ENCODE data around the gene DUOX1.
"Not testable (repeated sequence)": the region's sequence is repeated elsewhere in the genome, so short reads cannot be mapped to it uniquely, and the experiment has no call there.

The DUOX1 gene

DNA sequence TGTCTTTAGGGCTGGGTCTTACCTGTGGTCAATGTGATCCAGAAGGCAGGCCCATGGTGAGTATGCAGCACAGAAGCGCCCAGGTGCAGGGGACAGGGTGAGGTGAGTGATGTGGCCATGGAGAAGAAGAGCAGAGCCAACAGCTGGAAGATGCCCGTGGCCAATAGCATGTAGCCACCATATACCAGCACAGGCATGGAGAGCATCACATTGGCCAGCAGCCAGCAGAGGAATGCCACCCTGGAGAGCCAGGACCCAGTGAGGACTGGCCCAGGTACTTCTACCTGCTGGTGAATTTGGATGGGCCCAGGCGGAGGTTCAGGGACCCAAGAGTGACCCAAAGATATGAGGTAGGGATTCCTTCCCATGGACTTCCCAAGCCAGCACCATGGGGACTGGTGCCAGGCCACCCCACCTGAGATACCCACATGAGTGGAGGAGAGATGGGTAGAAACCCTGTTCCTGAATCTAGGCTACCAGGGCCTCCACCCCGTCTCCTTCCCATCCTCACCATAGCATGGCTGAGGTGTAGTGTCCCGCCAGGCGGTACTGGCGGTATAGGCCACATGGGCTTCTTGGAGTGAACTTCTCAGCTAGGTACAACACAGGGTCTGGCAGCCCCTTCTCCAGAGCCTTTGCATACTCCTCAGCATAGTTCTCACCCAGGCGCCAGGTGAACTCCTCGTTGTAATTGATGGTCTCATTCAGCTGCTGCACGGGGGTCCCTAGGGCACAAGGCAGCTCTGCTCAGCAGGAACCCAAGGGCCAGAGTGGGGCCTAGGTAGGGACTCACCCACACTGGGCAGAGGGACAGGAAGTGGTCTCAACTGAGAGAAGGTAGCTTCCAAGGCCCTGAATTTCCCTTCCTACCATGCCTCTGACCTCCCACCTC is 9.5 kb upstream of the DUOX1 start:
- in situ Hi-C loops (cut with MboI; ENCODE audit: low sequenced_read_pairs) = no loop called here

GRCh38 chr15:45121020-45121419 is 8.8 kb upstream of the DUOX1 start:
- in situ Hi-C loops (cut with MboI; ENCODE audit: low sequenced_read_pairs) = no loop called here

DNA sequence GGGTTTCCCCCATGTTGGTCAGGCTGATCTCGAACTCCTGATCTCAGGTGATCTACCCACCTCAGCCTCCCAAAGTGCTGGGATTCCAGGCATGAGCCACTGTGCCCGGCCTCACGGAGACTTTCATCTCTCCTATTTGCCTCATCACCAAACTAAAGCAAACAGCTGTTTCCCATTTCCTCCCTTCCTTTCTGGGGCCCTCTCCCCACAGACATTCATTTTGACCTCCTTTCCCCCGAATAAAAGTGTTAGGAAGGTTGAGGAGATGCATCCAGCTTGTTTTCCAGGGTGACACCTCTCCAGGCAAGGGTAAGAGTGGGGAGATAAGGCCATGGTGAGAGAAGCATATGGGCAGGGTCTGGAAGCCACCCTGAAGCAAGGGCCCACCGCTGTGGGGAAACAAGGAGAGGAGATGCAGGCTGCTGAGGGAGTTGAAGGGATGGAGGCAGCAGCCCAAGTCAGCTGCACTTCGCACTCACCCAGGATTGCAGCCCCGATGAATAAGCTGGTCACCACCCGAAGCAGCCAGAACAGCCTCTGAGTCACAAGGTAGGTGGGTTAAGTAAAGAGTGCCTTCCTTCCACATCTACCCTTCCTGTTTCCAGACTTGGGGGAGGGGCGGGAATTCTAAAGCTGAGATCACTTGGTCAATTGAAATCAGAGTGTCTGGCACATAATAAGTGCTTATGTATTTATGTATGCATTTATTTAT is 7.9 kb upstream of the DUOX1 start:
- in situ Hi-C loops (cut with MboI; ENCODE audit: low sequenced_read_pairs) = no loop called here

- in situ Hi-C loops (cut with MboI; ENCODE audit: low sequenced_read_pairs) = no loop called here
Measured at GRCh38 chr15:45122719-45123118, 7.1 kb upstream of the DUOX1 start.

DNA sequence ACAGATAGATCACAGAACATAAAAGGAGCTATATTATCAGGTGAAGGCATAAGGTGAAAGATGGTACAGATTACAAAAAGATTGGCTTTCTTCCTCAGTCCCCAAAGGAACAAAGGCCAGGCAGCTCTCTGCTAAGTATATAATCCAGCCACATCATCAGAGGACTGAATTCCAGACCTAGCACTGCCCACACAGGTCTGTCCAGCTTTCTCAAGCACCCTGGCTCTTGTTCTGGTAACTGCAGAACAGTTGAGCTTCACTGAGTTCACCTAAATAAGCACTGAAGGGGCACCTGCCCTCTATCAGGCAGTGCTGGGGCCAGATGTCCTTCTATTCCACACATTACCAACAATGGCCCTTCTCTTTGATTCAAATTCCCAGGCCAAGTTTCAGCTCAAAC is 6.4 kb upstream of the DUOX1 start:
- in situ Hi-C loops (cut with MboI; ENCODE audit: low sequenced_read_pairs) = no loop called here

GRCh38 chr15:45126535-45127158 is 3.1 kb upstream of the DUOX1 start:
- in situ Hi-C loops (cut with MboI; ENCODE audit: low sequenced_read_pairs) = no loop called here

DNA sequence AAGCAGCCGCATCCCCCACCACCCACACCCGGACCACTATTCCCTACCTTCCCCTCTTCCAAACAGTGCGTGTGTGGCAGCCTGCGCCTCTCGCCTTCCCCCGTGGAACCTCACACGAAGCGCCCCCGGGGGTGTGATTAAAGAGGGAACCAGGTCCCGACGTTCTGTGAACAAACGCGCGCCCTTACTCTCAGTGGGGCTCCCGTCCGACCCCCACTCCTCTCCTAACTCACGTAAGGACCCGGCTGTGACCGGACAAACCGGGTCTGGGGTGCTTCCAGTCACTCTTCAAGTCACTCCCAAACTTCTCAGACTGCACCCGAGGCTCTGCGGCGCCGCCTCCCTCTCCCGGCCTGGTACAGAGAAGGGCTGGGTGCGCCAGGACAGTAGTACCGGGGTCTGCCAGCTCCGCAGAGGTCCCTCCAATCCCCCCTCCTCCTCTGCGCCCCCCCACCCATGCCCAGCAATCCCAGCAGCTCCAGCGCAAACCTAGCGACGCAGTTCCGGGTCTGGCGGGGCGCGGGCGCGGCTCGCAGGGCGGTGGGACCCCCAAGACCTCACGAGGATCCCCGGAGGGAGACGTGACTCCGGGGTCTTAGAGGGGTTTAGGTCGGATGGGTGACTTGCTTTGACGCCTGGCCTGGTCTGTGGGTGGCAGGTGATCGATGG is 689 bp upstream of the DUOX1 start:
- in situ Hi-C loops (cut with MboI; ENCODE audit: low sequenced_read_pairs) = no loop called here

DNA sequence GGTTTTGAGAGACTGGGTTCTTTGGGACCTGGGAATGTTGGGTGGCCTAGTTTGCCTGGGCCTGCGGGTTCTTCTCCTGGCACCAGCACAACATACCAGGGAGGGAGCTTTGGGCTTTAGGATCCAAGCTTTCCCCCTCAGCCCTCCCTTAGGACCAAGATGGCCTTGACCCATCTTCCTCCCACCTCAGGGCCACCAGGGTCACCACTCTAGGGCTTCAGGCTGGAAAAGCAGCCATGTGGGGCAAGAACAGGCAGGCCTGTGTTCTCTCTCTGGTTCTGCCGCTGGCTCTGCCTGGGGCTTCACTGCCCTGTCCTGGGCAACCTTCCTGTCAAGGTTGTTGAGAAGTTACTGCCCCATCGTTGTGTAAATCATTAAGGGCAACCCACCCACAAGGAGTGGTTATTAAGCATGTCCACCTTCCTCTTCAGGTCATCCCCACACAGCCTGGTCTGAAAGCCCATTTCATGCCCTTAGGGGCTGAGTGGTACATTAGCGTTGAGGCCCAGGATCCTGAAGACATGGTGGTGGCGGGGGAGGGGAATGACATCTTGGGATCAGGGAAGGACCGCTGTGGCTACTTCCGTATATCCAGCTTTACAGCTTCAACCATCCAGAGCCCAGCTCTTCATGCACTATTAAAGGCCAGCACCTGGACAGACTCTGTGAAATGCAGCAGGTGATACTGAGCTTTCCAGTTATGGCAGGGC is 652 bp downstream of the DUOX1 start:
- in situ Hi-C loops (cut with MboI; ENCODE audit: low sequenced_read_pairs) = no loop called here

DNA sequence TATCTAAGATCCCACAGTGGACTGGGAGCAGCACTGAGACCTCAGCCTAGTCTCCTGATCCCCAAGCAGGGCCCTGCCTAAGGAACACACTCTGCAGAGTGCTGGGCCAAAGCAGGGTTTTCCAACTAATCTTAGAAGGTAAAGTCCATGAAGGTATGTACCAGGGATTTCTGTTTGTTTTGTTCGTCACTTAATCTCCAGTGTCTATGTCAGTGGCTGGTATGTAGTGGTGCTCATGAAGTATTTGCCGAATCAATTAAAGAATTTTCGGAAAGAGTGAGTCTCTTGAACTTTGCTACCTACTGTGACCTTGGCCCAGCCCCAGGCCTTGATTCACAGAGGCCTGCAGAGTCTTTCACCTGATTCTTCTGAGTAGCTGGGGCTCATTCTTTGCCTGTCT is 1.7 kb downstream of the DUOX1 start:
- in situ Hi-C loops (cut with MboI; ENCODE audit: low sequenced_read_pairs) = no loop called here

GRCh38 chr15:45132844-45133560 is 3.2 kb downstream of the DUOX1 start:
- in situ Hi-C loops (cut with MboI; ENCODE audit: low sequenced_read_pairs) = no loop called here

DNA sequence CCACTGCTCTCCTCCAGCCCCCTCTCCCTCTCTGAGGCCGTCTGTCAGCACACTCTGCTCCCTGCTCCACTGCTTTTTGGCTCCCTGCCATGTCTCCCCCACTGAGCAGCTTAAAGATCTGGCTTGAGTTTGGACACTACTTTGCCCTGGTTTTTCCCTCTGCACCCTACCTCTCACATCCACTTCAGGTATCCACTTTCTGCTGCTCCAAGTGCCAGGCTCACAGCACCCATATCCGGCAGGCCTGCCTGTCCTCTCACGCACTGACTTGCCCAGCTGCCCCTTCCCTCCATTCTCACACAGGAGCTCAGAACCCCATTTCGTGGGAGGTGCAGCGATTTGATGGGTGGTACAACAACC is 3.7 kb downstream of the DUOX1 start:
- in situ Hi-C loops (cut with MboI; ENCODE audit: low sequenced_read_pairs) = no loop called here

- in situ Hi-C loops (cut with MboI; ENCODE audit: low sequenced_read_pairs) = no loop called here
Measured at GRCh38 chr15:45134046-45134445, 4.3 kb downstream of the DUOX1 start.

DNA sequence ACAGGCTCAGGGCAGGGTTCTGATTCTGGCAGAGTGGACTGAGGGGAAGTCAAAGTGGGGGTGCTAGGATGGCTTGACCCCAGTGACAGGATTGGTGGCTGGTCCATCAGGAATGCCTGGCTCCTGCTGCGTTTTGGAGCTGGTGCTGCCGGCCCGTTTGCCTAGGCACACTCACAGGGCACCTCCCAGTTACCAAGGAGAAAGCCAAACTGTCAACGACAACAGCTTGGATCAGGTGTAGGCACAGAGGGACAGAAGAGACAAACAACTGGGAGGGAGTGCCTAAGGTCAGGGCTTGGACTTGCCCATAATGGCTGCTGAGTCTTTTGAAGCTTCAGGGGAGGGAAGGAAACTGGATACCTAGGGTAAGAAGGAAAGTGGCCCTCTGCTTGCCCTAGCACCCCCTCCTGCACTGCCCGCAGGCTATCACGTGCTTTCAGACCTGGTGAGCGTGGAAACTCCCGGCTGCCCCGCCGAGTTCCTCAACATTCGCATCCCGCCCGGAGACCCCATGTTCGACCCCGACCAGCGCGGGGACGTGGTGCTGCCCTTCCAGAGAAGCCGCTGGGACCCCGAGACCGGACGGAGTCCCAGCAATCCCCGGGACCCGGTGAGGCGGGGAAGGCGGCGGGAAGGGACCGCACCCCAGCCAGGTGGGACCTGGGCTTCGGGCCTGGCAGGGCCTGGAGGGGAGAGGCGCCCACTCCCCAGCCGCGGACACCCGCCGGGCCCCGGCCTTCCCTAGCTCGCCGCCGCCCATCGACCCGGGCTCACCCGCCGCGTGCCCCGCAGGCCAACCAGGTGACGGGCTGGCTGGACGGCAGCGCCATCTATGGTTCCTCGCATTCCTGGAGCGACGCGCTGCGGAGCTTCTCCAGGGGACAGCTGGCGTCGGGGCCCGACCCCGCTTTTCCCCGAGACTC is 5.1 kb downstream of the DUOX1 start:
- in situ Hi-C loops (cut with MboI; ENCODE audit: low sequenced_read_pairs) = no loop called here

- in situ Hi-C loops (cut with MboI; ENCODE audit: low sequenced_read_pairs) = not testable (repeated sequence)
Measured at GRCh38 chr15:45135705-45136377, 6.0 kb downstream of the DUOX1 start.

- in situ Hi-C loops (cut with MboI; ENCODE audit: low sequenced_read_pairs) = no loop called here
Measured at GRCh38 chr15:45136378-45136764, 6.6 kb downstream of the DUOX1 start.

DNA sequence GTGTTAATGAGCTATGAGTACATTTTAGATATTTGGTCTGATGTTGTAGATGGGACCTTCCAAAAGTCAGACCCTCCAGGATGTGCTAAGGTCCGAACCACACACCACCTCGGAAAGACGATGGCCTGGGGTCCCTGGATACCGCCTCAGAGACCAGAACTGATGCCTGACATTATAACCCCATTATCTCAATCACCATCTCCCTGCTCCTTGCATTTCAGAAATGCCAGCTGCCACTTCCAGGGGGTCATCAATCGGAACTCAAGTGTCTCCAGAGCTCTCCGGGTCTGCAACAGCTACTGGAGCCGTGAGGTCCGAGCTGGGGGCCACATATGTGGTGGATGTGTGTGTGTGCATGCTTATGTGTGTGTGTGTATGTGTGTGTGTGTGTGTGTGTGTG is 7.9 kb downstream of the DUOX1 start:
- in situ Hi-C loops (cut with MboI; ENCODE audit: low sequenced_read_pairs) = no loop called here

DNA sequence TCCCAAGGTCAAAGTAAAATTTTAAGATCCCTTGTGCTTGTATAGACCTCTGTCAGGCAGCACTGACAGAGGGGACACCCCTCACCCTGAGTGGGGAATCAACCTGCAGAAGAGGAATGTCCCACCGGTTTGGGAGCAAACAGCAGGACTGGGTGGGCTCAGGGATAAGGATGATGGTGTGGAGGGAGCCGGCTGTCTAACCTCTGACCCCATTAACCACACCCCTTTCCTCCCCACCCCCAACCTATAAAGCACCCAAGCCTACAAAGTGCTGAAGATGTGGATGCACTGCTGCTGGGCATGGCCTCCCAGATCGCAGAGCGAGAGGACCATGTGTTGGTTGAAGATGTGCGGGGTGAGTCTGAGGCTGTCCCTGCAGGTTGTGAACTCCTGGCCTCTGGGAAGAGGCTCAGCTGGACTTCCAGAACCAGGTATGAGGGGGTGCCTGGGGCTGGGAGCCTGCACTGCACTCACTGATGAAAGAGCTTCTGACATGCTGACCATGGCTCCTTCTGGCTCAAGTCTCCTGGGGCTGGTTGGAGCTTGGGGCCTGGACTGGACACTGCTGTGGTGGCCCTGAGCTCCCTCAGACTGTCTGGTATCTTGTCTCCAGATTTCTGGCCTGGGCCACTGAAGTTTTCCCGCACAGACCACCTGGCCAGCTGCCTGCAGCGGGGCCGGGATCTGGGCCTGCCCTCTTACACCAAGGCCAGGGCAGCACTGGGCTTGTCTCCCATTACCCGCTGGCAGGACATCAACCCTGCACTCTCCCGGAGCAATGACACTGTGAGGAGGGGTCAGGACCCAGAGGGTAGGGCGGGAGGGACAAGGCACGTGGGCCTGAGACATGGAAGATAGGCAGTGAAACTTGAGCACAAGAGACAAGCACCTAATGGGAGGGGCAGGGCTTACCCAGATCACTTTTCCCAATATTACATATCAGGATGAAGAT is 9.3 kb downstream of the DUOX1 start:
- in situ Hi-C loops (cut with MboI; ENCODE audit: low sequenced_read_pairs) = no loop called here

Measured in HL-60/S4 treated with phorbol 12-myristate 13-acetate at 8.2 ng/mL for 4 days and 3 days (cell line).